Measurements from ENCODE around the gene ZBTB20. TPM values are rescaled to one million over a fixed set of nuclear protein-coding genes. Genes with fewer than 3 reads are reported as not detected.

The ZBTB20 gene
- total RNA-seq, 4 donors from 2014 or later, result 69.9 to 112 (median 80.8) TPM

GRCh38 chr3:115022199-115022598 lies 124.9 kb downstream of the ZBTB20 start:
- peaks cover 5 to 63% (median 52%) of the 10 kb centered on the region in 4 donors for H3K4me1 ChIP-seq
- no peak for TF ChIP-seq POLR2A (IDR thresholded peaks at IDR 0.05; ENCODE audit: low read depth)
- no peak for TF ChIP-seq CTCF (IDR thresholded peaks at IDR 0.05)
- no peak for TF ChIP-seq EP300 (IDR thresholded peaks at IDR 0.05)
- no peak for TF ChIP-seq POLR2AphosphoS5 (IDR thresholded peaks at IDR 0.05)

GRCh38 chr3:115021061-115021460 lies 126.0 kb downstream of the ZBTB20 start:
- Histone ChIP-seq H3K9me3 (peaks cover 0 to 12% (median 6%) of the 10 kb centered on the region in 4 donors), H3K27ac (replicated peaks in 1 of 4) (peak overlapping the region in 3 of 4 donors; percentile 60 to 67 (median 63)), H3K36me3 (no peaks in the 10 kb centered on the region), H3K4me3 (no peak overlapping the region), H3K27me3 (no peaks in the 10 kb centered on the region), H3K4me1 (peaks cover 5 to 63% (median 52%) of the 10 kb centered on the region in 4 donors)
- intact Hi-C loops (cut with DNase I), result no loop called here
- no peak for DNase-seq (ENCODE audit: extremely low spot score)
- TF ChIP-seq CTCF (IDR thresholded peaks at IDR 0.05) (no peak), POLR2A (IDR thresholded peaks at IDR 0.05; ENCODE audit: low read depth) (no peak), EP300 (IDR thresholded peaks at IDR 0.05) (no peak), POLR2AphosphoS5 (IDR thresholded peaks at IDR 0.05) (no peak)
- WGBS, result 89% methylated on average over 2 of the region's 2 CpGs

More at GRCh38 chr3:115022199-115022598, 124.9 kb downstream of the ZBTB20 start:
- Histone ChIP-seq H3K27me3 (no peaks in the 10 kb centered on the region), H3K9me3 (peaks cover 0 to under 1% (median under 1%) of the 10 kb centered on the region in 4 donors), H3K36me3 (no peaks in the 10 kb centered on the region), H3K27ac (replicated peaks in 1 of 4) (peak overlapping the region in 3 of 4 donors; percentile 37 to 67 (median 49)), H3K4me3 (no peak overlapping the region)
- 33% methylated on average over 2 of the region's 2 CpGs for WGBS
- intact Hi-C loops (cut with DNase I), result no loop called here
- DNase-seq (ENCODE audit: extremely low spot score), result no peak

- WGBS, result 59% methylated on average over 1 of the region's 1 CpG
- peak overlapping the region; percentile 10 to 67 (median 62) for H3K27ac ChIP-seq (replicated peaks in 1 of 4)
- peaks cover 0 to 16% (median 6%) of the 10 kb centered on the region in 4 donors for H3K9me3 ChIP-seq
- peak overlapping the region in 1 of 4 donors; percentile 1 for H3K4me3 ChIP-seq
- H3K36me3 ChIP-seq, result no peaks in the 10 kb centered on the region
- intact Hi-C loops (cut with DNase I), result no loop called here
- H3K4me1 ChIP-seq, result peaks cover 5 to 63% (median 52%) of the 10 kb centered on the region in 4 donors
- DNase-seq (ENCODE audit: extremely low spot score), result no peak
- H3K27me3 ChIP-seq, result no peaks in the 10 kb centered on the region
- no peak for TF ChIP-seq POLR2AphosphoS5 (IDR thresholded peaks at IDR 0.05)
- no peak for TF ChIP-seq POLR2A (IDR thresholded peaks at IDR 0.05; ENCODE audit: low read depth)
- no peak for TF ChIP-seq CTCF (IDR thresholded peaks at IDR 0.05)
- no peak for TF ChIP-seq EP300 (IDR thresholded peaks at IDR 0.05)
Observed at GRCh38 chr3:115019900-115020299, 127.2 kb downstream of the ZBTB20 start.

- Histone ChIP-seq H3K27ac (replicated peaks in 1 of 4) (peak overlapping the region; percentile 46 to 67 (median 62)), H3K9me3 (peaks cover 0 to 16% (median 6%) of the 10 kb centered on the region in 4 donors), H3K27me3 (no peaks in the 10 kb centered on the region), H3K36me3 (no peaks in the 10 kb centered on the region), H3K4me1 (peaks cover 5 to 59% (median 52%) of the 10 kb centered on the region in 4 donors), H3K4me3 (peak overlapping the region in 2 of 4 donors; percentile 4)
- 56% methylated on average over 2 of the region's 2 CpGs for WGBS
- TF ChIP-seq CTCF (IDR thresholded peaks at IDR 0.05), result no peak
- peak in 1 of 2 donors; percentile 52 for TF ChIP-seq POLR2AphosphoS5 (IDR thresholded peaks at IDR 0.05)
- no peak for DNase-seq (ENCODE audit: extremely low spot score)
- intact Hi-C loops (cut with DNase I), result no loop called here
Observed at GRCh38 chr3:115018694-115019093, 128.4 kb downstream of the ZBTB20 start.

- H3K4me1 ChIP-seq, result no peaks in the 10 kb centered on the region
- intact Hi-C loops (cut with DNase I), result no loop called here
- TF ChIP-seq POLR2A (IDR thresholded peaks at IDR 0.05; ENCODE audit: low read depth) (no peak), POLR2AphosphoS5 (IDR thresholded peaks at IDR 0.05) (no peak), EP300 (IDR thresholded peaks at IDR 0.05) (no peak), CTCF (IDR thresholded peaks at IDR 0.05) (no peak)
- no peak overlapping the region for H3K27ac ChIP-seq (replicated peaks in 1 of 4)
- H3K4me3 ChIP-seq, result no peak overlapping the region
- H3K36me3 ChIP-seq, result no peaks in the 10 kb centered on the region
- no peak for DNase-seq (ENCODE audit: extremely low spot score)
- WGBS, result 100% methylated on average over 1 of the region's 1 CpG
- no peaks in the 10 kb centered on the region for H3K9me3 ChIP-seq
- no peaks in the 10 kb centered on the region for H3K27me3 ChIP-seq
Observed at GRCh38 chr3:115007966-115008365, 139.1 kb downstream of the ZBTB20 start.

Data from esophagus muscularis mucosa (tissue), 4 donors.